Stomach (tissue), 4 donors: Measurements from ENCODE around the gene MED12L.

Experiments
- POLR2A ChIP-seq, 4 donors: fragments of 450-650 bp; IDR thresholded peaks; one replicate each; pipeline ENCODE4 v1.6.1; 2016; ENCODE audit warnings: antibody characterized with exemption in 4 of 4, control low read depth in 2 of 4, mild to moderate bottlenecking in 1 of 4, moderate library complexity in 1 of 4
- TF ChIP-seq, protein P1 (sequence below), 7 experiments: fragments of 450-650 bp in 4 of 7; fragments of 200-600 bp in 3 of 7; sonication (generic) in 3 of 7; IDR thresholded peaks; one replicate each; pipeline ENCODE4 v1.5.1; 2016 to 2019; ENCODE audit warnings: antibody characterized with exemption in 7 of 7, control low read depth in 2 of 7, mild to moderate bottlenecking in 1 of 7

DNA sequence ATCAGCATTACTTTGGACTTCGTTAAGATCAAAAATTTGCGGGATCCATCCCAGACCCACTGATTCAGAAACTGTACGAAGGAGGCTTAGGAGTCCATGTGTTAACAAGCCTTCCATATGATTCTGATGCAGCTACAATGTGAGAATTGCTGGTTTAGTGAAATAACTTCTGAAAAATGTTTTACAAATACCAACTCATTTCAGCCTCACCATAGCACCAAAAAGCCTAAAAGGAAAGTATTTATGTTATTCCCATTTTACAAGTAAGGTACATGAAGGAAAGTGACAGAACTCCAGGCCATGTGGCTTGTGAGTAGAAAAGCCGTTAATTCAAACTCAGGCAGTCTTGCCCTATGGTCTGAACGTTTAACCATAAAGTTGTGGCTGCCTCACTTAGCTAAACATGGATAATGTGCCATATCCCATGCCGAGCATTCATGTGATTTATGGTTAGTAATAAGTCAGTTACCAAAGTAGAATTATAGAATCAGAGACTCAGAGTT is 376.9 kb downstream of the MED12L start:
- no peak for TF ChIP-seq POLR2A (IDR thresholded peaks at IDR 0.05)
- TF ChIP-seq, protein P1, sequence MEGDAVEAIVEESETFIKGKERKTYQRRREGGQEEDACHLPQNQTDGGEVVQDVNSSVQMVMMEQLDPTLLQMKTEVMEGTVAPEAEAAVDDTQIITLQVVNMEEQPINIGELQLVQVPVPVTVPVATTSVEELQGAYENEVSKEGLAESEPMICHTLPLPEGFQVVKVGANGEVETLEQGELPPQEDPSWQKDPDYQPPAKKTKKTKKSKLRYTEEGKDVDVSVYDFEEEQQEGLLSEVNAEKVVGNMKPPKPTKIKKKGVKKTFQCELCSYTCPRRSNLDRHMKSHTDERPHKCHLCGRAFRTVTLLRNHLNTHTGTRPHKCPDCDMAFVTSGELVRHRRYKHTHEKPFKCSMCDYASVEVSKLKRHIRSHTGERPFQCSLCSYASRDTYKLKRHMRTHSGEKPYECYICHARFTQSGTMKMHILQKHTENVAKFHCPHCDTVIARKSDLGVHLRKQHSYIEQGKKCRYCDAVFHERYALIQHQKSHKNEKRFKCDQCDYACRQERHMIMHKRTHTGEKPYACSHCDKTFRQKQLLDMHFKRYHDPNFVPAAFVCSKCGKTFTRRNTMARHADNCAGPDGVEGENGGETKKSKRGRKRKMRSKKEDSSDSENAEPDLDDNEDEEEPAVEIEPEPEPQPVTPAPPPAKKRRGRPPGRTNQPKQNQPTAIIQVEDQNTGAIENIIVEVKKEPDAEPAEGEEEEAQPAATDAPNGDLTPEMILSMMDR (IDR thresholded peaks at IDR 0.05), result no peak
